Stomach (tissue), 19 donors: ENCODE data around the gene ETF1. TPM values are rescaled to one million over a fixed set of nuclear protein-coding genes. Genes with fewer than 3 reads are reported as not detected.
A peak's percentile ranks its signal among the peaks of the same experiment; 100 is the strongest.

ENCODE experiments used
- DNase-seq, 2 donors: peaks; one replicate each; pipeline versions ENCODE4 v3.0.0 to v3.0.0-alpha.2; 2013 to 2019
- H3K27ac ChIP-seq, 5 donors: fragments of 200-600 bp in 4 of 5; sonication (generic) in 4 of 5; one replicate each; pipeline ENCODE4 v1.5.1; 2013 to 2019; ENCODE audit warnings: mild to moderate bottlenecking in 1 of 5, moderate library complexity in 1 of 5
- H3K27me3 ChIP-seq, 3 donors: fragments of 200-600 bp; sonication (generic); one replicate each; pipeline ENCODE4 v1.5.1; 2017 to 2019; ENCODE audit warnings: mixed run types in 1 of 3
- H3K36me3 ChIP-seq, 4 donors: fragments of 200-600 bp; sonication (generic); 1 replicate in 3 of 4; 2 replicates in 1 of 4; pipeline ENCODE4 v1.5.1; 2016 to 2019
- H3K4me1 ChIP-seq, 4 donors: fragments of 200-600 bp; sonication (generic); one replicate each; pipeline ENCODE4 v1.5.1; 2016 to 2019
- H3K4me3 ChIP-seq, 4 donors: fragments of 200-600 bp; sonication (generic) in 3 of 4; one replicate each; pipeline ENCODE4 v1.5.1; 2016 to 2019; ENCODE audit warnings: mild to moderate bottlenecking in 1 of 4
- H3K9me3 ChIP-seq, 4 donors: fragments of 200-600 bp; sonication (generic); one replicate each; pipeline ENCODE4 v1.5.1; 2016 to 2019
- CTCF ChIP-seq, 7 experiments: fragments of 450-650 bp in 4 of 7; fragments of 200-600 bp in 3 of 7; sonication (generic) in 3 of 7; IDR thresholded peaks; one replicate each; pipeline ENCODE4 v1.5.1; 2016 to 2019; ENCODE audit warnings: antibody characterized with exemption in 7 of 7, control low read depth in 2 of 7, mild to moderate bottlenecking in 1 of 7
- EP300 ChIP-seq: sonication (generic); formaldehyde crosslinking; IDR thresholded peaks from one replicate; pipeline ENCODE4 v1.6.1; 2017; ENCODE audit warnings: antibody characterized with exemption
- POLR2A ChIP-seq, 4 donors: fragments of 450-650 bp; IDR thresholded peaks; one replicate each; pipeline ENCODE4 v1.6.1; 2016; ENCODE audit warnings: antibody characterized with exemption in 4 of 4, control low read depth in 2 of 4, mild to moderate bottlenecking in 1 of 4, moderate library complexity in 1 of 4
- POLR2AphosphoS5 ChIP-seq, 3 donors: sonication (generic); formaldehyde crosslinking; IDR thresholded peaks; one replicate each; pipeline ENCODE4 v1.6.1; 2016; ENCODE audit warnings: antibody characterized with exemption in 3 of 3
- WGBS, 5 donors: extraction: QIAGEN DNeasy Blood & Tissue Kit in 3 of 5; methylation state at CpG; one replicate each; pipeline versions ENCODE4 v1.1.5 to v1.1.7; 2013 to 2018; 5-methylcytosine and 5-hydroxymethylcytosine counted together
- intact Hi-C: fragments of 100-400 bp; cut with DNase I; formaldehyde crosslinking; loops from one replicate; pipeline ENCODE4 v1.15.1; 2023; ENCODE audit warnings: low total_unique reads
- long read RNA-seq, 10 donors: transcript quantifications; one replicate each; lab custom pipeline, GENCODE V29; 2026
- polyA plus RNA-seq, 3 donors: library from polyadenylated mRNA; stranded (reverse); fragments of 200-250 nt; gene quantifications; one replicate each; pipeline ENCODE4 v1.2.3, GENCODE V29; 2013
- total RNA-seq, 5 donors: library from RNA; depleted of rRNA; stranded (reverse); fragments of >200 nt; gene quantifications; one replicate each; pipeline versions ENCODE4 v1.1.0 to v1.2.3, GENCODE V29; 2014 to 2016
- donor health status: healthy with polysubstance abuse.
- donor health status: Bipolar disorder and iron deficiency.
- donor health status: healthy.

The ETF1 gene
- total RNA-seq, result 100 to 1,000 TPM in 1 of 5 donors, 10 to 100 TPM in 3, 1 to 10 TPM in 1; 9.0 to 119 (median 53.3) TPM
- polyA plus RNA-seq, result 10 to 100 TPM; 35.7 to 66.3 (median 48.7) TPM
- long read RNA-seq, donor 1, partial matches to known transcripts, result 7 of 9 reads
- long read RNA-seq, donor 1, other reads (novel, unspliced or antisense), result 0 of 9 reads
- long read RNA-seq, donor 2, transcript ETF1-201 (11 exons, 3,742 nt), result major isoform, 7 of 21 reads
- long read RNA-seq, donor 2, partial matches to known transcripts, result 14 of 21 reads
- long read RNA-seq, donor 2, other reads (novel, unspliced or antisense), result 0 of 21 reads
- long read RNA-seq, donor 3, partial matches to known transcripts, result 0 of 4 reads
- long read RNA-seq, donor 3, other reads (novel, unspliced or antisense), result 0 of 4 reads
- long read RNA-seq, donor 4, result 0 reads
- long read RNA-seq, donor 5, transcript ETF1-201 (11 exons, 3,742 nt), result major isoform, 9 of 16 reads
- long read RNA-seq, donor 5, partial matches to known transcripts, result 7 of 16 reads
- long read RNA-seq, donor 5, other reads (novel, unspliced or antisense), result 0 of 16 reads
- long read RNA-seq, donor 6, transcript ETF1-201 (11 exons, 3,742 nt), result major isoform, 13 of 51 reads
- long read RNA-seq, donor 6, partial matches to known transcripts, result 38 of 51 reads
- long read RNA-seq, donor 6, other reads (novel, unspliced or antisense), result 0 of 51 reads
- long read RNA-seq, donor 7, transcript ETF1-201 (11 exons, 3,742 nt), result major isoform, 8 of 8 reads
- long read RNA-seq, donor 7, partial matches to known transcripts, result 0 of 8 reads
- long read RNA-seq, donor 7, other reads (novel, unspliced or antisense), result 0 of 8 reads
- long read RNA-seq, donor 8, partial matches to known transcripts, result 15 of 18 reads
- long read RNA-seq, donor 8, other reads (novel, unspliced or antisense), result 0 of 18 reads
- long read RNA-seq, donor 9, transcript ETF1-201 (11 exons, 3,742 nt), result major isoform, 6 of 6 reads
- long read RNA-seq, donor 9, partial matches to known transcripts, result 0 of 6 reads
- long read RNA-seq, donor 9, other reads (novel, unspliced or antisense), result 0 of 6 reads
- long read RNA-seq, donor 10, partial matches to known transcripts, result 0 of 3 reads
- long read RNA-seq, donor 10, other reads (novel, unspliced or antisense), result 0 of 3 reads

GRCh38 chr5:138542956-138543729 is at the start of gene ETF1:
TSS of gene ETF1 (minus strand) at chr5:138543236. CDS start at chr5:138542918, 318 bp downstream.
- TF ChIP-seq EP300 (peak; percentile 39), POLR2AphosphoS5 (IDR thresholded peaks at IDR 0.05) (peak; percentile 100), POLR2A (IDR thresholded peaks at IDR 0.05) (peak in 2 of 4 donors; percentile 98 to 99), CTCF (IDR thresholded peaks at IDR 0.05) (peak in 1 of 7 experiments; percentile 10)
- H3K27me3 ChIP-seq, result no peaks in the 10 kb centered on the region
- 0 to 1% (median 0%) methylated on average over 59 to 70 of the region's 70 CpGs for WGBS, 5 donors
- intact Hi-C loops, result no loop called here
- peaks cover 0 to 7% (median 3%) of the 10 kb centered on the region in 4 donors for H3K36me3 ChIP-seq
- no peaks in the 10 kb centered on the region for H3K9me3 ChIP-seq
- DNase-seq, result peak; percentile 100
- peaks cover 47 to 86% (median 70%) of the 10 kb centered on the region in 4 donors for H3K4me1 ChIP-seq
- H3K27ac ChIP-seq, result peak within 1 kb of the TSS; percentile 96 to 99 (median 99)
- peak within 1 kb of the TSS; percentile 89 to 97 (median 94) for H3K4me3 ChIP-seq

- H3K27ac ChIP-seq, result no peak overlapping the region
- no peaks in the 10 kb centered on the region for H3K36me3 ChIP-seq
- 83 to 100% (median 94%) methylated on average over 2 of the region's 2 CpGs for WGBS, 5 donors
- TF ChIP-seq EP300 (no peak), POLR2A (IDR thresholded peaks at IDR 0.05) (no peak), POLR2AphosphoS5 (IDR thresholded peaks at IDR 0.05) (no peak), CTCF (IDR thresholded peaks at IDR 0.05) (no peak)
- no peaks in the 10 kb centered on the region for H3K9me3 ChIP-seq
- no peaks in the 10 kb centered on the region for H3K27me3 ChIP-seq
- DNase-seq, result no peak
- no peaks in the 10 kb centered on the region for H3K4me1 ChIP-seq
- intact Hi-C loops, result no loop called here
- H3K4me3 ChIP-seq, result no peak overlapping the region
Observed at GRCh38 chr5:138588013-138588788, 45.2 kb upstream of the ETF1 start.

- intact Hi-C loops, result no loop called here
- Histone ChIP-seq H3K27me3 (no peaks in the 10 kb centered on the region), H3K9me3 (no peaks in the 10 kb centered on the region), H3K36me3 (no peaks in the 10 kb centered on the region), H3K4me3 (no peak overlapping the region), H3K27ac (no peak overlapping the region), H3K4me1 (no peaks in the 10 kb centered on the region)
- DNase-seq, result no peak
- no peak for TF ChIP-seq CTCF (IDR thresholded peaks at IDR 0.05)
- TF ChIP-seq EP300, result no peak
- TF ChIP-seq POLR2A (IDR thresholded peaks at IDR 0.05), result no peak
- TF ChIP-seq POLR2AphosphoS5 (IDR thresholded peaks at IDR 0.05), result no peak
Observed at GRCh38 chr5:138585157-138585556, 42.1 kb upstream of the ETF1 start.
